ENCODE results near the gene CNPY1. TPM values are rescaled to one million over a fixed set of nuclear protein-coding genes. Genes with fewer than 3 reads are reported as not detected.

The CNPY1 gene
- total and polyA plus RNA-seq, 9 of the 15 experiments (the other 6 are each of a cell fraction or from before 2014, with no cell fraction given) = not detected

GRCh38 chr7:155578016-155578415 lies 31.7 kb upstream of the CNPY1 start:
- intact Hi-C loops (cut with micrococcal nuclease) (no loop called here), in situ Hi-C loops (cut with MboI) (no loop called here)
- no peaks in the 10 kb centered on the region for H3K9me1 ChIP-seq (ENCODE audit: control insufficient read depth, insufficient read depth, low read length)
- BruUV-seq (replicated peaks) = no TSS peak
- no peak overlapping the region for H3K4me3 ChIP-seq
- FAIRE-seq (no peak), DNase-seq (ENCODE audit: extremely low read depth in 1 of 4, low spot score in 3 of 4) (no peak), ATAC-seq (no peak)
- H3K27me3 ChIP-seq (ENCODE audit: control insufficient read depth in 2 of 2, insufficient read depth in 2 of 2, low read length in 2 of 2) = peaks cover 37 to 90% of the 10 kb centered on the region in 2 experiments
- 2% methylated on average over 13 of the region's 13 CpGs for WGBS (ENCODE audit: insufficient coverage, low coverage, missing lambda C conversion rate)
- CTCF ChIA-PET (ENCODE audit: low intra/inter-chr PET ratio) = no interaction called here
- TF ChIP-seq CEBPG (CRISPR knock-in tag; IDR thresholded peaks at IDR 0.05) (no peak), CEBPG (tag; conservative IDR thresholded peaks at IDR 0.05 in 1 of 2, IDR thresholded peaks at IDR 0.05 in 1 of 2) (no peak), CAMTA2 (CRISPR knock-in tag; conservative IDR thresholded peaks at IDR 0.05) (no peak), SNRNP70 (optimal IDR thresholded peaks at IDR 0.05; ENCODE audit: low read depth, low read length) (no peak), PPARD (CRISPR knock-in tag; IDR thresholded peaks at IDR 0.05) (no peak), UBTF (IDR thresholded peaks at IDR 0.05; ENCODE audit: borderline replicate concordance in 1 of 2, low read depth in 2 of 2, low read length in 2 of 2) (no peak), SMARCA5 (IDR thresholded peaks at IDR 0.05) (no peak), HMG20A (CRISPR knock-in tag; conservative IDR thresholded peaks at IDR 0.05) (no peak), CREB5 (CRISPR knock-in tag; IDR thresholded peaks at IDR 0.05) (no peak), TEAD1 (CRISPR knock-in tag; IDR thresholded peaks at IDR 0.05) (no peak)
- H3K4me1 ChIP-seq (replicated peaks in 1 of 2; ENCODE audit: control insufficient read depth in 2 of 2, insufficient read depth in 2 of 2, low read length in 2 of 2) = peaks cover 0 to 3% of the 10 kb centered on the region in 2 experiments; a peak in 1 of 5 replicates
- H3K36me3 ChIP-seq (ENCODE audit: control insufficient read depth, insufficient read depth, low read length) = no peaks in the 10 kb centered on the region
- no peak overlapping the region for H3K4me2 ChIP-seq (ENCODE audit: insufficient read depth, low read length)
- H3K9ac ChIP-seq (ENCODE audit: insufficient read depth in 1 of 2, low read depth in 2 of 2, low read length in 2 of 2) = no peak overlapping the region
- no peak overlapping the region for H3K27ac ChIP-seq (ENCODE audit: extremely low read depth, low read depth, low read length)
- H2AFZ ChIP-seq (ENCODE audit: low read depth, low read length) = no peak overlapping the region
- peaks cover 3% of the 10 kb centered on the region; the same call in 1 of the 2 replicates for H4K20me1 ChIP-seq (replicated peaks; ENCODE audit: control insufficient read depth, insufficient read depth, low read length)
- POLR2A ChIA-PET = no interaction called here
- H3K79me2 ChIP-seq (ENCODE audit: control insufficient read depth, insufficient read depth, low read length) = no peaks in the 10 kb centered on the region
- H3K9me3 ChIP-seq (replicated peaks; ENCODE audit: control insufficient read depth, insufficient read depth, low read depth, low read length) = no peaks in the 10 kb centered on the region

Data from K562 (cell line).